WTC11 (cell line): ENCODE measurements around the gene COL4A1. TPM values are rescaled to one million over a fixed set of nuclear protein-coding genes. Genes with fewer than 3 reads are reported as not detected.

Experiments
- ATAC-seq: fragments of 200-7000 bp; cut with Tn5 transposase; 2 replicates; pipeline ENCODE4 v1.10.0; 2021; ENCODE audit warnings: mild to moderate bottlenecking, moderate library complexity
- CTCF ChIA-PET: fragments of 300-600 bp; sonication (Branson Sonifier 250); formaldehyde crosslinking; loops from one replicate; lab custom pipeline; 2021; ENCODE audit warnings: antibody characterized with exemption; lab: Charles Lee
- POLR2A ChIA-PET: fragments of 350-600 bp; sonication (Branson Sonifier 250); formaldehyde crosslinking; loops from one replicate; lab custom pipeline; 2021; ENCODE audit warnings: antibody characterized with exemption; lab: Charles Lee
- DNase-seq: peaks from one replicate; pipeline ENCODE4 v3.0.0; 2021; ENCODE audit warnings: low spot score
- H3K27ac Mint-ChIP-seq: 2 replicates; pipeline ENCODE4 v1.8.0; 2021; ENCODE audit warnings: mixed read lengths
- H3K27me3 Mint-ChIP-seq: 2 replicates; pipeline ENCODE4 v1.8.0; 2021; ENCODE audit warnings: low read depth, mild to moderate bottlenecking, moderate library complexity, mixed read lengths
- H3K36me3 Mint-ChIP-seq: 2 replicates; pipeline ENCODE4 v1.8.0; 2021; ENCODE audit warnings: mixed read lengths
- H3K4me1 Mint-ChIP-seq: 2 replicates; pipeline ENCODE4 v1.8.0; 2022; ENCODE audit warnings: mixed read lengths
- H3K4me3 Mint-ChIP-seq: 2 replicates; pipeline ENCODE4 v1.8.0; 2021; ENCODE audit warnings: mild to moderate bottlenecking, moderate library complexity, mixed read lengths
- H3K9me3 Mint-ChIP-seq: 2 replicates; pipeline ENCODE4 v1.8.0; 2021; ENCODE audit warnings: mixed read lengths
- AFF4 ChIP-seq: sonication (generic); formaldehyde crosslinking; IDR thresholded peaks from 2 replicates; pipeline ENCODE4 v1.8.1; 2023; ENCODE audit warnings: mild to moderate bottlenecking, missing genetic modification reagents, borderline replicate concordance
- ATF1 ChIP-seq: sonication (generic); formaldehyde crosslinking; IDR thresholded peaks from 2 replicates; pipeline ENCODE4 v1.8.1; 2023; ENCODE audit warnings: mild to moderate bottlenecking, moderate library complexity, missing genetic modification reagents
- CBFB ChIP-seq: sonication (generic); formaldehyde crosslinking; IDR thresholded peaks from 2 replicates; pipeline ENCODE4 v1.8.1; 2022; ENCODE audit warnings: mild to moderate bottlenecking, low read depth, missing genetic modification reagents
- ELF4 ChIP-seq: sonication (generic); formaldehyde crosslinking; IDR thresholded peaks from 2 replicates; pipeline ENCODE4 v1.8.1; 2022; ENCODE audit warnings: low read depth, mild to moderate bottlenecking, moderate library complexity, missing genetic modification reagents
- ESRRA ChIP-seq: sonication (generic); formaldehyde crosslinking; IDR thresholded peaks from 2 replicates; pipeline ENCODE4 v1.8.1; 2022; ENCODE audit warnings: mild to moderate bottlenecking, missing genetic modification reagents, borderline replicate concordance
- MLX ChIP-seq: sonication (generic); formaldehyde crosslinking; IDR thresholded peaks from 2 replicates; pipeline ENCODE4 v1.8.1; 2023; ENCODE audit warnings: mild to moderate bottlenecking, missing genetic modification reagents, moderate library complexity
- MXD4 ChIP-seq: fragments of 250-450 bp; sonication (Bioruptor Pico); IDR thresholded peaks from 2 replicates; pipeline ENCODE4 v1.8.0; 2021; ENCODE audit warnings: mild to moderate bottlenecking, moderate library complexity, borderline replicate concordance
- NFE2L1 ChIP-seq: sonication (generic); formaldehyde crosslinking; IDR thresholded peaks from 2 replicates; pipeline ENCODE4 v1.8.1; 2023; ENCODE audit warnings: missing genetic modification reagents
- OVOL2 ChIP-seq: fragments of 250-450 bp; sonication (Bioruptor Pico); IDR thresholded peaks from 2 replicates; pipeline ENCODE4 v1.9.0; 2021; ENCODE audit warnings: mild to moderate bottlenecking, borderline replicate concordance
- PREB ChIP-seq: sonication (generic); formaldehyde crosslinking; IDR thresholded peaks from 2 replicates; pipeline ENCODE4 v1.8.1; 2022; ENCODE audit warnings: mild to moderate bottlenecking, missing genetic modification reagents, moderate library complexity, borderline replicate concordance
- PRRX2 ChIP-seq: fragments of 250-450 bp; sonication (Bioruptor Pico); IDR thresholded peaks from 2 replicates; pipeline ENCODE4 v1.8.0; 2021; ENCODE audit warnings: mild to moderate bottlenecking
- RORB ChIP-seq: fragments of 250-450 bp; sonication (Bioruptor Pico); IDR thresholded peaks from 2 replicates; pipeline ENCODE4 v1.9.0; 2021; ENCODE audit warnings: mild to moderate bottlenecking
- SMAD3 ChIP-seq: sonication (generic); formaldehyde crosslinking; IDR thresholded peaks from 2 replicates; pipeline ENCODE4 v1.8.0; 2022; ENCODE audit warnings: missing genetic modification reagents, mild to moderate bottlenecking, borderline replicate concordance
- SMAD4 ChIP-seq: sonication (generic); formaldehyde crosslinking; IDR thresholded peaks from 2 replicates; pipeline ENCODE4 v1.8.0; 2022; ENCODE audit warnings: mild to moderate bottlenecking, missing genetic modification reagents
- STAT6 ChIP-seq: sonication (generic); formaldehyde crosslinking; conservative IDR thresholded peaks from 2 replicates; pipeline ENCODE4 v1.8.1; 2023; ENCODE audit warnings: mild to moderate bottlenecking, low read depth, missing genetic modification reagents, moderate library complexity
- TEAD4 ChIP-seq: sonication (generic); formaldehyde crosslinking; IDR thresholded peaks from 2 replicates; pipeline ENCODE4 v1.8.0; 2022; ENCODE audit warnings: mild to moderate bottlenecking, missing genetic modification reagents
- ZBTB21 ChIP-seq: sonication (generic); formaldehyde crosslinking; IDR thresholded peaks from 2 replicates; pipeline ENCODE4 v1.8.1; 2023; ENCODE audit warnings: mild to moderate bottlenecking, missing genetic modification reagents, borderline replicate concordance
- ZNF219 ChIP-seq: sonication (generic); formaldehyde crosslinking; IDR thresholded peaks from 2 replicates; pipeline ENCODE4 v1.8.0; 2023; ENCODE audit warnings: missing genetic modification reagents, mild to moderate bottlenecking, borderline replicate concordance
- ZNF532 ChIP-seq: fragments of 250-450 bp; sonication (Bioruptor Pico); IDR thresholded peaks from 2 replicates; pipeline ENCODE4 v1.9.0; 2021; ENCODE audit warnings: mild to moderate bottlenecking, borderline replicate concordance
- total RNA-seq: library from RNA; stranded (reverse); gene quantifications from 3 replicates; pipeline ENCODE4 v1.2.3, GENCODE V29; 2021

COL4A1 gene
- total RNA-seq, 1 experiment from 2014 or later: 89.6 TPM

- no peak for TF ChIP-seq CBFB (CRISPR knock-in tag)
- TF ChIP-seq SMAD4 (CRISPR knock-in tag): no peak
- no peak for TF ChIP-seq PRRX2
- TF ChIP-seq ZNF219 (CRISPR knock-in tag): no peak
- TF ChIP-seq NFE2L1 (CRISPR knock-in tag): no peak
- TF ChIP-seq, all 79 proteins: peak for 0
These were observed 32.3 kb downstream of the COL4A1 start (continued) for GRCh38 chr13:110274687-110275086.

GRCh38 chr13:110273254-110273653 lies 33.7 kb downstream of the COL4A1 start:
- CTCF ChIA-PET: interaction anchor here (1.9 kb wide), 1 partner anchor 8 kb away, joined by 9 read pairs; no protein-coding TSS in a partner anchor
- POLR2A ChIA-PET: no interaction called here
- H3K36me3 Mint-ChIP-seq: no peaks in the 10 kb centered on the region

GRCh38 chr13:110272651-110273050 lies 34.3 kb downstream of the COL4A1 start:
- POLR2A ChIA-PET: no interaction called here
- Mint-ChIP-seq H3K27ac (no peak overlapping the region), H3K9me3 (no peaks in the 10 kb centered on the region), H3K4me1 (peaks cover 16% of the 10 kb centered on the region), H3K36me3 (no peaks in the 10 kb centered on the region), H3K4me3 (no peak overlapping the region), H3K27me3 (no peaks in the 10 kb centered on the region)
- CTCF ChIA-PET: no interaction called here
- DNase-seq (no peak), ATAC-seq (no peak)
- no peak for TF ChIP-seq TEAD4 (CRISPR knock-in tag)
- no peak for TF ChIP-seq ATF1
- TF ChIP-seq ELF4: no peak
- no peak for TF ChIP-seq PREB (CRISPR knock-in tag)
- TF ChIP-seq RORB (CRISPR knock-in tag): no peak
- no peak for TF ChIP-seq ZNF532
- no peak for TF ChIP-seq MXD4 (CRISPR knock-in tag)
- no peak for TF ChIP-seq SMAD3 (CRISPR knock-in tag)
- TF ChIP-seq ESRRA: no peak
- no peak for TF ChIP-seq ZBTB21 (CRISPR knock-in tag)
- no peak for TF ChIP-seq AFF4 (CRISPR knock-in tag)
- no peak for TF ChIP-seq MLX
- TF ChIP-seq OVOL2 (CRISPR knock-in tag): no peak

More at GRCh38 chr13:110273254-110273653, 33.7 kb downstream of the COL4A1 start:
- Mint-ChIP-seq H3K4me3 (no peak overlapping the region), H3K9me3 (no peaks in the 10 kb centered on the region), H3K27me3 (no peaks in the 10 kb centered on the region)
- DNase-seq: no peak
- TF ChIP-seq STAT6 (CRISPR knock-in tag) (no peak), ZNF219 (CRISPR knock-in tag) (no peak)
- TF ChIP-seq, all 79 proteins: peak for 0
- ATAC-seq: no peak
- Mint-ChIP-seq H3K4me1 (peaks cover 13% of the 10 kb centered on the region), H3K27ac (no peak overlapping the region)
